ENCODE results near the gene SPRYD4.

- TF ChIP-seq, protein P1, sequence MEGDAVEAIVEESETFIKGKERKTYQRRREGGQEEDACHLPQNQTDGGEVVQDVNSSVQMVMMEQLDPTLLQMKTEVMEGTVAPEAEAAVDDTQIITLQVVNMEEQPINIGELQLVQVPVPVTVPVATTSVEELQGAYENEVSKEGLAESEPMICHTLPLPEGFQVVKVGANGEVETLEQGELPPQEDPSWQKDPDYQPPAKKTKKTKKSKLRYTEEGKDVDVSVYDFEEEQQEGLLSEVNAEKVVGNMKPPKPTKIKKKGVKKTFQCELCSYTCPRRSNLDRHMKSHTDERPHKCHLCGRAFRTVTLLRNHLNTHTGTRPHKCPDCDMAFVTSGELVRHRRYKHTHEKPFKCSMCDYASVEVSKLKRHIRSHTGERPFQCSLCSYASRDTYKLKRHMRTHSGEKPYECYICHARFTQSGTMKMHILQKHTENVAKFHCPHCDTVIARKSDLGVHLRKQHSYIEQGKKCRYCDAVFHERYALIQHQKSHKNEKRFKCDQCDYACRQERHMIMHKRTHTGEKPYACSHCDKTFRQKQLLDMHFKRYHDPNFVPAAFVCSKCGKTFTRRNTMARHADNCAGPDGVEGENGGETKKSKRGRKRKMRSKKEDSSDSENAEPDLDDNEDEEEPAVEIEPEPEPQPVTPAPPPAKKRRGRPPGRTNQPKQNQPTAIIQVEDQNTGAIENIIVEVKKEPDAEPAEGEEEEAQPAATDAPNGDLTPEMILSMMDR (optimal IDR thresholded peaks at IDR 0.05 in 1 of 3, IDR thresholded peaks at IDR 0.05 in 1 of 3, conservative IDR thresholded peaks at IDR 0.05 in 1 of 3; ENCODE audit: extremely low read depth in 1 of 3, insufficient read depth in 2 of 3, low read length in 3 of 3): no peak
- TF ChIP-seq EZH2 (IDR thresholded peaks at IDR 0.05; ENCODE audit: low read length): no peak
Measured at GRCh38 chr12:56451147-56451546, 17.2 kb upstream of the SPRYD4 start.

Measured in keratinocyte (primary cell).